NCI-H226 (cell line): ENCODE measurements around the gene MRGPRX2.
A peak's percentile ranks its signal among the peaks of the same experiment; 100 is the strongest.

ENCODE experiments used
- DNase-seq: peaks from one replicate; pipeline ENCODE4 v3.0.0-alpha.2; 2015

MRGPRX2 gene

GRCh38 chr11:19060629-19061028 lies at the start of gene MRGPRX2:
Gene MRGPRX2 (minus strand): TSS chr11:19060717. CDS start chr11:19056402, 4,315 bp downstream.
- peak; percentile 16 for DNase-seq

- no peak for DNase-seq
Measured at GRCh38 chr11:19110295-19110694, 49.8 kb upstream of the MRGPRX2 start.

GRCh38 chr11:19107125-19107524 lies 46.6 kb upstream of the MRGPRX2 start:
- no peak for DNase-seq

GRCh38 chr11:19105011-19105410 lies 44.5 kb upstream of the MRGPRX2 start:
- DNase-seq, result no peak

GRCh38 chr11:19102521-19102900 lies 42.0 kb upstream of the MRGPRX2 start:
- DNase-seq, result no peak

- DNase-seq, result no peak
Measured at GRCh38 chr11:19101796-19102520, 41.4 kb upstream of the MRGPRX2 start.

- no peak for DNase-seq
Measured at GRCh38 chr11:19100885-19101284, 40.4 kb upstream of the MRGPRX2 start.

- no peak for DNase-seq
Measured at GRCh38 chr11:19099093-19099492, 38.6 kb upstream of the MRGPRX2 start.

- DNase-seq, result no peak
Measured at GRCh38 chr11:19094859-19095258, 34.3 kb upstream of the MRGPRX2 start.

GRCh38 chr11:19093976-19094375 lies 33.5 kb upstream of the MRGPRX2 start:
- no peak for DNase-seq

- DNase-seq, result no peak
Measured at GRCh38 chr11:19092850-19093249, 32.3 kb upstream of the MRGPRX2 start.

GRCh38 chr11:19092342-19092741 lies 31.8 kb upstream of the MRGPRX2 start:
- DNase-seq, result no peak

GRCh38 chr11:19091366-19091765 lies 30.8 kb upstream of the MRGPRX2 start:
- peak; percentile 28 for DNase-seq

- DNase-seq, result no peak
Measured at GRCh38 chr11:19089421-19089820, 28.9 kb upstream of the MRGPRX2 start.

- no peak for DNase-seq
Measured at GRCh38 chr11:19088791-19089190, 28.3 kb upstream of the MRGPRX2 start.

GRCh38 chr11:19087658-19088057 lies 27.1 kb upstream of the MRGPRX2 start:
- DNase-seq, result peak; percentile 60

- no peak for DNase-seq
Measured at GRCh38 chr11:19084661-19085315, 24.3 kb upstream of the MRGPRX2 start.

GRCh38 chr11:19083166-19083565 lies 22.6 kb upstream of the MRGPRX2 start:
- no peak for DNase-seq

- no peak for DNase-seq
Measured at GRCh38 chr11:19080579-19080993, 20.1 kb upstream of the MRGPRX2 start.

GRCh38 chr11:19079643-19080440 lies 19.3 kb upstream of the MRGPRX2 start:
- DNase-seq, result peak; percentile 83

- no peak for DNase-seq
Measured at GRCh38 chr11:19077965-19078364, 17.4 kb upstream of the MRGPRX2 start.

- DNase-seq, result peak; percentile 16
Measured at GRCh38 chr11:19076744-19077589, 16.4 kb upstream of the MRGPRX2 start.

GRCh38 chr11:19075636-19076035 lies 15.1 kb upstream of the MRGPRX2 start:
- DNase-seq, result no peak
